Measurements from ENCODE around the gene ATP11A. TPM values are rescaled to one million over a fixed set of nuclear protein-coding genes. Genes with fewer than 3 reads are reported as not detected.

Gene ATP11A
- total RNA-seq, 4 donors from 2014 or later, result 32.1 to 83.6 (median 46.2) TPM

- no peak overlapping the region for H3K4me3 ChIP-seq (replicated peaks in 1 of 3)
- H3K27ac ChIP-seq, result no peak overlapping the region
- intact Hi-C loops (cut with DNase I), result no loop called here
- no peaks in the 10 kb centered on the region for H3K27me3 ChIP-seq
- DNase-seq, result no peak
- WGBS, 2 donors, result 88 to 92% methylated on average over 13 of the region's 13 CpGs
- H3K9me3 ChIP-seq, result no peaks in the 10 kb centered on the region
- H3K4me1 ChIP-seq, result no peaks in the 10 kb centered on the region
- TF ChIP-seq, protein P1, sequence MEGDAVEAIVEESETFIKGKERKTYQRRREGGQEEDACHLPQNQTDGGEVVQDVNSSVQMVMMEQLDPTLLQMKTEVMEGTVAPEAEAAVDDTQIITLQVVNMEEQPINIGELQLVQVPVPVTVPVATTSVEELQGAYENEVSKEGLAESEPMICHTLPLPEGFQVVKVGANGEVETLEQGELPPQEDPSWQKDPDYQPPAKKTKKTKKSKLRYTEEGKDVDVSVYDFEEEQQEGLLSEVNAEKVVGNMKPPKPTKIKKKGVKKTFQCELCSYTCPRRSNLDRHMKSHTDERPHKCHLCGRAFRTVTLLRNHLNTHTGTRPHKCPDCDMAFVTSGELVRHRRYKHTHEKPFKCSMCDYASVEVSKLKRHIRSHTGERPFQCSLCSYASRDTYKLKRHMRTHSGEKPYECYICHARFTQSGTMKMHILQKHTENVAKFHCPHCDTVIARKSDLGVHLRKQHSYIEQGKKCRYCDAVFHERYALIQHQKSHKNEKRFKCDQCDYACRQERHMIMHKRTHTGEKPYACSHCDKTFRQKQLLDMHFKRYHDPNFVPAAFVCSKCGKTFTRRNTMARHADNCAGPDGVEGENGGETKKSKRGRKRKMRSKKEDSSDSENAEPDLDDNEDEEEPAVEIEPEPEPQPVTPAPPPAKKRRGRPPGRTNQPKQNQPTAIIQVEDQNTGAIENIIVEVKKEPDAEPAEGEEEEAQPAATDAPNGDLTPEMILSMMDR (IDR thresholded peaks at IDR 0.05), result no peak
- no peak for TF ChIP-seq POLR2A (IDR thresholded peaks at IDR 0.05)
- no peaks in the 10 kb centered on the region for H3K36me3 ChIP-seq
Observed at GRCh38 chr13:112918746-112919145, 228.9 kb downstream of the ATP11A start.

DNA sequence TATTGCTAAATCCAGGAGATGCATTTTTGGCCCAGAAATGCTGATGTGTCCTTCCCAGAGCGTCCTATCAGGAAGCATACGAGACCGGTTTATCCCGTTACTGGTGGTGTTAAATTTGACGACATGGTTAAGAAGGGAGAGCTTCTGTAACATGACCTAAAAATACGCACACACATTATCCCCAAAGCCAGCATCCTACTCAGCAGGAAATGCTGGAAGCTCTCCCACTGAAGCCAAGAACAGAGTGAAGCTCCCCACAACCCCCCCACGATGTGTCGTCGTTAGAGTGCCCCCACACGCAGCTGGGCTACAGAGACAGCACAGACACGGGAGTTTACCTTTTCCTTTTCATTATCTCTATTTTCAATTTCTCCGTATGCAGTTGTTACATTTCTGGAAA, 234.1 kb downstream of the ATP11A start:
- H3K9me3 ChIP-seq, result no peaks in the 10 kb centered on the region
- H3K36me3 ChIP-seq, result no peaks in the 10 kb centered on the region
- no peaks in the 10 kb centered on the region for H3K27me3 ChIP-seq
- no peak for TF ChIP-seq POLR2A (IDR thresholded peaks at IDR 0.05)
- TF ChIP-seq, protein P1 (IDR thresholded peaks at IDR 0.05), result no peak
- intact Hi-C loops (cut with DNase I), result no loop called here
- 78 to 81% methylated on average over 12 of the region's 12 CpGs for WGBS, 2 donors
- no peak overlapping the region for H3K4me3 ChIP-seq (replicated peaks in 1 of 3)
- no peak for DNase-seq
- peaks cover 4% of the 10 kb centered on the region in 2 donors for H3K4me1 ChIP-seq
- H3K27ac ChIP-seq, result no peak overlapping the region

DNA sequence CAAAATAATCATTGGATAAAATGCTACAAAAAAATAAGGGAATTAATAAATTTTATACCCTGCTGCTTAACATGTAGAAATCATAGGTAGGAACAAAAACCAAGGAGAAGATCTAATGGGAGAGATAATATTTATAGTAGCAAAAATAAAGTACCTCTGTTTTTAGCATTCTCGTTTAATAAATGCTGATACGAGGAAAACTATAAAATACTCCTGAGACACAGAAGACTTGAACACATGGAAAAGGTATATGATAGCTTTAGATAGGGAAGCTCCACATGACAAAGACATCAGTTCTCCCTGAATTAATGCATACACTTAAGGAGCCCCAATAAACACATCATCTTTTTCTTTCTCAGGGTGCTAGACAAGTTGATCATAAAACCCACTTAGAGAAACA, 234.5 kb downstream of the ATP11A start:
- no peaks in the 10 kb centered on the region for H3K27me3 ChIP-seq
- H3K27ac ChIP-seq, result no peak overlapping the region
- no peak overlapping the region for H3K4me3 ChIP-seq (replicated peaks in 1 of 3)
- no peaks in the 10 kb centered on the region for H3K9me3 ChIP-seq
- WGBS, 2 donors, result 89 to 93% methylated on average over 2 of the region's 2 CpGs
- H3K36me3 ChIP-seq, result no peaks in the 10 kb centered on the region
- intact Hi-C loops (cut with DNase I), result no loop called here
- no peak for DNase-seq
- TF ChIP-seq POLR2A (IDR thresholded peaks at IDR 0.05), result no peak
- TF ChIP-seq, protein P1 (IDR thresholded peaks at IDR 0.05), result no peak
- H3K4me1 ChIP-seq, result peaks cover 8% of the 10 kb centered on the region in 2 donors

- intact Hi-C loops (cut with DNase I), result no loop called here
- Histone ChIP-seq H3K36me3 (no peaks in the 10 kb centered on the region), H3K9me3 (no peaks in the 10 kb centered on the region), H3K4me3 (replicated peaks in 1 of 3) (no peak overlapping the region), H3K27me3 (no peaks in the 10 kb centered on the region), H3K27ac (no peak overlapping the region), H3K4me1 (peaks cover 10 to 11% of the 10 kb centered on the region in 2 donors)
- 91 to 92% methylated on average over 15 of the region's 15 CpGs for WGBS, 2 donors
- TF ChIP-seq POLR2A (IDR thresholded peaks at IDR 0.05), result no peak
- TF ChIP-seq, protein P1 (IDR thresholded peaks at IDR 0.05), result no peak
- DNase-seq, result no peak
Observed at GRCh38 chr13:112926003-112926402, 236.2 kb downstream of the ATP11A start.

DNA sequence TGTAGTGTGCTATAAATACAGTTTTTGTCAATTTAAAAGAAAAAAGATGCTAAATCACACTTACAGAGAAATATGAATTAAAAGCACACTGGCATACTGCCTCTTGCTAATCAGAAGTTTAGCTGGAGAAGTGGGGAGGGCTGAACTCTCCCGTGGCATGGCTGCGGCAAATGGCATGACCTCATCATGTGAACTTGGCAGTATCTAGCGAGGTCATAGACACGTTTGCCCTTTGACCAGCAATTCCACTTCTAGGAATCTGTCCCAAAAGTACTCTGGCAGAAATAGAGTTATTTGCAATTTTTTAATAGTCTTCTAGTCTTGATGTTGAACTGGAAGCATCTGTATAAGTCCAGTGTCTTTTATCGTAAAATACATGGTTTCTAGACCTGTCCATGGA, 237.2 kb downstream of the ATP11A start:
- Histone ChIP-seq H3K4me1 (peaks cover 10 to 11% of the 10 kb centered on the region in 2 donors), H3K27ac (no peak overlapping the region), H3K9me3 (no peaks in the 10 kb centered on the region), H3K27me3 (no peaks in the 10 kb centered on the region), H3K36me3 (no peaks in the 10 kb centered on the region), H3K4me3 (replicated peaks in 1 of 3) (no peak overlapping the region)
- no peak for DNase-seq
- TF ChIP-seq POLR2A (IDR thresholded peaks at IDR 0.05), result no peak
- TF ChIP-seq, protein P1 (IDR thresholded peaks at IDR 0.05), result no peak
- 82 to 84% methylated on average over 5 of the region's 5 CpGs for WGBS, 2 donors
- intact Hi-C loops (cut with DNase I), result no loop called here

Measured in thyroid gland (tissue), 4 donors.